B cell (primary cell): ENCODE measurements around the gene CLASP1. TPM values are rescaled to one million over a fixed set of nuclear protein-coding genes. Genes with fewer than 3 reads are reported as not detected.

Experiments
- ATAC-seq: fragments of 200-7000 bp; cut with Tn5 transposase; one replicate; pipeline ENCODE4 v1.10.0; 2021; ENCODE audit warnings: low read depth, mild to moderate bottlenecking, moderate number of reproducible peaks, moderate library complexity
- CTCF ChIA-PET: fragments of 350-600 bp; sonication (Branson Sonifier 250); formaldehyde crosslinking; loops from one replicate; lab custom pipeline; 2021; ENCODE audit warnings: antibody characterized with exemption, inconsistent platforms; lab: Charles Lee
- POLR2A ChIA-PET: fragments of 350-600 bp; sonication (Branson Sonifier 250); formaldehyde crosslinking; loops from one replicate; lab custom pipeline; 2021; ENCODE audit warnings: antibody characterized with exemption; lab: Charles Lee
- DNase-seq: peaks from one replicate; pipeline ENCODE4 v3.0.0; 2013
- H2AFZ ChIP-seq: 2 replicates; pipeline ENCODE4 v1.6.1; 2012; ENCODE audit warnings: mild to moderate bottlenecking, low read depth, low read length; ENCODE audit not compliant: insufficient read depth, poor library complexity, severe bottlenecking
- H3K27ac ChIP-seq, 2 donors: 1 replicate in 1 of 2; 2 replicates in 1 of 2; pipeline ENCODE4 v1.5.1; 2012 to 2013; ENCODE audit warnings: low read length in 2 of 2, mild to moderate bottlenecking in 2 of 2, moderate library complexity in 1 of 2
- H3K27me3 ChIP-seq, 4 experiments: fragments of 200-600 bp in 1 of 4; sonication (generic) in 1 of 4; replicated peaks in 1 of 4; 1 replicate in 2 of 4; 2 replicates in 2 of 4; pipeline versions ENCODE4 v1.6.1 to v1.7.0; 2013 to 2016; ENCODE audit warnings: low read length in 3 of 4, mild to moderate bottlenecking in 2 of 4, mixed read lengths in 1 of 4, moderate library complexity in 1 of 4; ENCODE audit not compliant: insufficient read depth in 4 of 4, control insufficient read depth in 3 of 4; ENCODE audit errors: control extremely low read depth in 1 of 4
- H3K36me3 ChIP-seq, 2 experiments: replicated peaks in 1 of 2; 1 replicate in 1 of 2; 2 replicates in 1 of 2; pipeline versions ENCODE4 v1.6.1 to v1.7.1; 2013; ENCODE audit warnings: low read length in 1 of 2; ENCODE audit not compliant: insufficient read depth in 2 of 2, control insufficient read depth in 1 of 2; ENCODE audit errors: control extremely low read depth in 1 of 2, extremely low read depth in 1 of 2
- H3K4me1 ChIP-seq, 2 donors: fragments of 200-600 bp in 1 of 2; sonication (generic) in 1 of 2; 1 replicate in 1 of 2; 2 replicates in 1 of 2; pipeline versions ENCODE4 v1.5.1 to v1.6.1; 2013 to 2017; ENCODE audit warnings: low read length in 2 of 2; ENCODE audit not compliant: control insufficient read depth in 2 of 2, insufficient read depth in 2 of 2
- H3K4me2 ChIP-seq: replicated peaks from 2 replicates; pipeline ENCODE3; 2012; ENCODE audit warnings: mild to moderate bottlenecking, low read depth, low read length; ENCODE audit not compliant: poor library complexity, severe bottlenecking
- H3K4me3 ChIP-seq, 5 experiments: fragments of 200-600 bp in 1 of 5; sonication (generic) in 1 of 5; 1 replicate in 3 of 5; 2 replicates in 2 of 5; pipeline versions ENCODE4 v1.5.1 to v1.7.0; 2011 to 2016; ENCODE audit warnings: low read length in 4 of 5, mild to moderate bottlenecking in 4 of 5, low read depth in 2 of 5, control low read depth in 1 of 5, moderate library complexity in 1 of 5; ENCODE audit not compliant: insufficient read depth in 1 of 5; ENCODE audit errors: control extremely low read depth in 1 of 5, extremely low read depth in 1 of 5
- H3K79me2 ChIP-seq: fragments of 200-600 bp; sonication (generic); one replicate; pipeline ENCODE4 v1.6.0; 2016; ENCODE audit warnings: low read length; ENCODE audit not compliant: control insufficient read depth, insufficient read depth
- H3K9ac ChIP-seq: fragments of 200-600 bp; sonication (generic); 2 replicates; pipeline ENCODE4 v1.6.1; 2017; ENCODE audit warnings: mild to moderate bottlenecking, low read length, moderate library complexity
- H3K9me3 ChIP-seq, 3 donors: one replicate each; pipeline versions ENCODE4 v1.6.1 to v1.7.1; 2013; ENCODE audit warnings: low read length in 2 of 3; ENCODE audit not compliant: control insufficient read depth in 2 of 3, insufficient read depth in 1 of 3; ENCODE audit errors: control extremely low read depth in 1 of 3
- H4K20me1 ChIP-seq: 2 replicates; pipeline ENCODE4 v1.6.0; 2012; ENCODE audit warnings: mild to moderate bottlenecking, low read length; ENCODE audit not compliant: insufficient read depth, control insufficient read depth, poor library complexity, severe bottlenecking
- H3K27ac Mint-ChIP-seq: one replicate; pipeline ENCODE4 v1.8.0; 2021; ENCODE audit warnings: mixed read lengths
- H3K27me3 Mint-ChIP-seq: one replicate; pipeline ENCODE4 v1.8.0; 2021; ENCODE audit warnings: mixed read lengths
- H3K4me1 Mint-ChIP-seq: one replicate; pipeline ENCODE4 v1.8.0; 2021; ENCODE audit warnings: mixed read lengths
- H3K4me3 Mint-ChIP-seq: one replicate; pipeline ENCODE4 v1.8.0; 2021; ENCODE audit warnings: mixed read lengths
- H3K9me3 Mint-ChIP-seq: one replicate; pipeline ENCODE4 v1.8.0; 2022; ENCODE audit warnings: mixed read lengths; ENCODE audit not compliant: insufficient read depth
- EZH2 ChIP-seq: IDR thresholded peaks from 2 replicates; pipeline ENCODE4 v1.6.1; 2012; ENCODE audit warnings: borderline replicate concordance, low read depth, mild to moderate bottlenecking, moderate library complexity, low read length; ENCODE audit not compliant: insufficient read depth, poor library complexity, severe bottlenecking
- WGBS: methylation state at CpG from one replicate; pipeline ENCODE4 v1.1.5; 2013; ENCODE audit warnings: missing lambda C conversion rate; ENCODE audit not compliant: insufficient coverage; 5-methylcytosine and 5-hydroxymethylcytosine counted together
- intact Hi-C: fragments of 100-400 bp; cut with micrococcal nuclease; formaldehyde crosslinking; loops from one replicate; pipeline ENCODE4 v1.10.0; 2022
- polyA plus RNA-seq: library from polyadenylated mRNA; depleted of rRNA; stranded (reverse); fragments of >200 nt; gene quantifications from 2 replicates; pipeline ENCODE4 v1.2.3, GENCODE V29; 2012
- total RNA-seq, 2 donors: library from RNA; stranded (reverse); fragments of 120-200 nt in 1 of 2; gene quantifications; 1 replicate in 1 of 2; 2 replicates in 1 of 2; pipeline versions ENCODE4 v1.2.3 to v1.2.4, GENCODE V29; 2013 to 2022
- TF ChIP-seq, protein P1 (sequence below): fragments of 200-600 bp; IDR thresholded peaks from one replicate; pipeline ENCODE4 v1.8.0; 2022; ENCODE audit warnings: antibody characterized with exemption, mild to moderate bottlenecking

The CLASP1 gene
- total and polyA plus RNA-seq, 2 donors (not counting 1 experiment from before 2014, with no cell fraction given): 8.7 to 88.0 TPM

DNA sequence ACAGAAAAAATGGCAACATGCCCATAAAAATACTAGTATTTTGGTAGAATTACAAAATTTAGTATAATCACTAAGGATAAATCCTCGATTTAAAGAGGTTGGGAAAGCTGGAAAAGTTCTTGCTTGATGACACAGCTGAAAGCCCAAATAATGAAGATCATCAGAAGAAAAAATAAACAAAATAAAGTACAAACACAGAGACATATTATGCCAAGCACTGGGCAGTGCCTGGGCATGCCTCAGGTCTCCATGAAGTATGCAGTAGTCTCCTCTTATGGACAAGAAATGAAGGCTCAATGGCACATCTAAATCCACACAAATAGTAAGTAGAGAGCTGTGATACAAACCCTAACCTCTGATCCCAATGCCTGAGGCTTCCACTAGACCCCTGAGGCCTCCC, 60.9 kb downstream of the CLASP1 start:
- ATAC-seq (no peak), DNase-seq (no peak)
- WGBS: no CpG with 5 or more reads among the region's 1 CpG
- H3K4me3 Mint-ChIP-seq: no peak overlapping the region
- CTCF ChIA-PET: no interaction called here
- no peak overlapping the region for H3K27ac ChIP-seq
- no peaks in the 10 kb centered on the region for H3K27me3 Mint-ChIP-seq
- no peak overlapping the region for H2AFZ ChIP-seq
- H3K27ac Mint-ChIP-seq: no peak overlapping the region
- H3K9ac ChIP-seq: no peak overlapping the region
- no peaks in the 10 kb centered on the region for H3K4me1 ChIP-seq
- H3K27me3 ChIP-seq: no peaks in the 10 kb centered on the region
- peaks cover 13% of the 10 kb centered on the region for H3K4me1 Mint-ChIP-seq
- H3K79me2 ChIP-seq: peaks cover 89% of the 10 kb centered on the region
- peaks cover 0 to 3% of the 10 kb centered on the region in 2 experiments for H3K36me3 ChIP-seq
- no peaks in the 10 kb centered on the region for H3K9me3 ChIP-seq
- POLR2A ChIA-PET: no interaction called here
- intact Hi-C loops: no loop called here
- no peak overlapping the region for H3K4me3 ChIP-seq
- no peaks in the 10 kb centered on the region for H3K9me3 Mint-ChIP-seq
- no peak overlapping the region for H3K4me2 ChIP-seq
- no peak for TF ChIP-seq EZH2
- TF ChIP-seq, protein P1, sequence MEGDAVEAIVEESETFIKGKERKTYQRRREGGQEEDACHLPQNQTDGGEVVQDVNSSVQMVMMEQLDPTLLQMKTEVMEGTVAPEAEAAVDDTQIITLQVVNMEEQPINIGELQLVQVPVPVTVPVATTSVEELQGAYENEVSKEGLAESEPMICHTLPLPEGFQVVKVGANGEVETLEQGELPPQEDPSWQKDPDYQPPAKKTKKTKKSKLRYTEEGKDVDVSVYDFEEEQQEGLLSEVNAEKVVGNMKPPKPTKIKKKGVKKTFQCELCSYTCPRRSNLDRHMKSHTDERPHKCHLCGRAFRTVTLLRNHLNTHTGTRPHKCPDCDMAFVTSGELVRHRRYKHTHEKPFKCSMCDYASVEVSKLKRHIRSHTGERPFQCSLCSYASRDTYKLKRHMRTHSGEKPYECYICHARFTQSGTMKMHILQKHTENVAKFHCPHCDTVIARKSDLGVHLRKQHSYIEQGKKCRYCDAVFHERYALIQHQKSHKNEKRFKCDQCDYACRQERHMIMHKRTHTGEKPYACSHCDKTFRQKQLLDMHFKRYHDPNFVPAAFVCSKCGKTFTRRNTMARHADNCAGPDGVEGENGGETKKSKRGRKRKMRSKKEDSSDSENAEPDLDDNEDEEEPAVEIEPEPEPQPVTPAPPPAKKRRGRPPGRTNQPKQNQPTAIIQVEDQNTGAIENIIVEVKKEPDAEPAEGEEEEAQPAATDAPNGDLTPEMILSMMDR: no peak
- peaks cover 53% of the 10 kb centered on the region for H4K20me1 ChIP-seq

DNA sequence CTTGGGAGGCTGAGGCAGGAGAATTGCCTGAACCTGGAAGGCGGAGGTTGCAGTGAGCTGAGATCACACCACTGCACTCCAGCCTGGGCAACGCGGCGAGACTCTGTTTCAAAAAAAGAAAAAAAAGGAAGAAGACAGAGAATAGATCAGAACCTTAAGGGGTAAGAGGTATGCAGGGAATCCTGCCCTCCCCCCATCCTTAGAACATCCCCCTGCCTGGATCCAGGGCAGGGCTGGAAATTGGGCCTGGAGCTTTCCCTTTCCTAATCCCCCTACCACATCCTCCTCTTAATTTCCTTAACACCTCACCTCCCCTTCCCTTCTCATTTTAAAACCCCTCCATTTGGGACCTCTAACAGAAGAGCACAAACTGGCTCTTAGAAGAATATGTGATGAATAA, 62.1 kb downstream of the CLASP1 start:
- H3K27ac ChIP-seq: no peak overlapping the region
- H2AFZ ChIP-seq: no peak overlapping the region
- no peak overlapping the region for H3K4me2 ChIP-seq
- H4K20me1 ChIP-seq: peaks cover 62% of the 10 kb centered on the region
- WGBS: 100% methylated on average over 1 of the region's 4 CpGs
- H3K4me1 ChIP-seq: no peaks in the 10 kb centered on the region
- no peaks in the 10 kb centered on the region for H3K9me3 ChIP-seq
- TF ChIP-seq, protein P1: no peak
- TF ChIP-seq EZH2: no peak
- H3K27me3 ChIP-seq: no peaks in the 10 kb centered on the region
- no peak for DNase-seq
- H3K36me3 ChIP-seq: peaks cover 0 to 3% of the 10 kb centered on the region in 2 experiments
- no peak overlapping the region for H3K4me3 ChIP-seq
- Mint-ChIP-seq H3K27me3 (no peaks in the 10 kb centered on the region), H3K27ac (no peak overlapping the region), H3K4me1 (peaks cover 15% of the 10 kb centered on the region), H3K4me3 (no peak overlapping the region), H3K9me3 (no peaks in the 10 kb centered on the region)
- ATAC-seq: no peak
- CTCF ChIA-PET: no interaction called here
- POLR2A ChIA-PET: no interaction called here
- intact Hi-C loops: no loop called here
- H3K9ac ChIP-seq: no peak overlapping the region
- H3K79me2 ChIP-seq: peaks cover 89% of the 10 kb centered on the region
